ENCODE results near the gene ALDH1B1.
A peak's percentile ranks its signal among the peaks of the same experiment; 100 is the strongest.

ALDH1B1 gene

DNA sequence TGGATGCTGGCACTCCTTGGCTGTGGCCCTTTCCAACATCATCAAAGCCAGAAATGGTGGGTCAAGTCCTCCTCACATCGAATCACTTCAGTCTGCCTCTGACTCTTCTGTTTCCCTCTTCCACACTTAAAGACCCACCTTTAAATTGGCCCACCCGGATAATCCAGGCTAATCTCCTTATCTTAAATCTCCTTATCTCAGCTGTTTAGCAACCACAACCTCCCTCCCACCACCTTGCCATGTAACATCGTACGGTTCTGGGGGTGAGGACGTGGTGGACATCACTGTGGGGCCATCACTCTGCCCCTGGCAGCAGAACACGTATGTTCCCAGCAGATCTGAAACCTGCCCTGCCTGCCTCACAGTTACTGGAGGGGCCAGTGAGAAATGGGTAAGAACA is 20.2 kb downstream of the ALDH1B1 start:
- DNase-seq (ENCODE audit: insufficient read length, low spot score) (no peak), FAIRE-seq (no peak)
- TF ChIP-seq PAX5 (IDR thresholded peaks at IDR 0.05; ENCODE audit: insufficient read depth, low read length, severe bottlenecking) (no peak), POLR2A (IDR thresholded peaks at IDR 0.05; ENCODE audit: low read depth, low read length) (no peak), POU2F2 (IDR thresholded peaks at IDR 0.05; ENCODE audit: low read depth, low read length) (no peak), POLR2AphosphoS5 (IDR thresholded peaks at IDR 0.05; ENCODE audit: low read depth, low read length) (no peak), SPI1 (IDR thresholded peaks at IDR 0.05; ENCODE audit: low read depth, low read length) (no peak), TAF1 (IDR thresholded peaks at IDR 0.05; ENCODE audit: low read depth, low read length) (no peak)

DNA sequence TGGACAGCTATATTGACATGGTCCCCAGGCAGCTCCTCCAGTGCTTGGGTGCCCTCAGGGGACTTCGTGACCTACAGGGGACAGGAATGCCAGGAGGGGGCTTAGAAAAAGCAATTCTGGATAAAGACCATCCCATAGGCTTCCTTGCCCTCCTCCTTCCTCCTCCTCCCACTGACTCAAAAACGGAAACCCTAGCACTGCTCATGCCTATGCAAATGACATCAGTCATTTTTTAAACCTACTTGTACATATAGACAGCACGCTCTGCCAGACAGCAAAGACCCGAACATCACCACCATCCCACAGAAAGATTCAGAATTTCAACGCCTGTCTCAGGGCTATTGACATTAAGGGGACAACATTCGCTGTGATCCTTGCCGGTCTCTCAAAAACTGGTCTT is 20.8 kb downstream of the ALDH1B1 start:
- peak; percentile 55; the same call in 1 of the 2 replicates for TF ChIP-seq POU2F2 (IDR thresholded peaks at IDR 0.05; ENCODE audit: low read depth, low read length)
- TF ChIP-seq POLR2AphosphoS5 (IDR thresholded peaks at IDR 0.05; ENCODE audit: low read depth, low read length): no peak
- FAIRE-seq (no peak), DNase-seq (ENCODE audit: insufficient read length, low spot score) (no peak)

DNA sequence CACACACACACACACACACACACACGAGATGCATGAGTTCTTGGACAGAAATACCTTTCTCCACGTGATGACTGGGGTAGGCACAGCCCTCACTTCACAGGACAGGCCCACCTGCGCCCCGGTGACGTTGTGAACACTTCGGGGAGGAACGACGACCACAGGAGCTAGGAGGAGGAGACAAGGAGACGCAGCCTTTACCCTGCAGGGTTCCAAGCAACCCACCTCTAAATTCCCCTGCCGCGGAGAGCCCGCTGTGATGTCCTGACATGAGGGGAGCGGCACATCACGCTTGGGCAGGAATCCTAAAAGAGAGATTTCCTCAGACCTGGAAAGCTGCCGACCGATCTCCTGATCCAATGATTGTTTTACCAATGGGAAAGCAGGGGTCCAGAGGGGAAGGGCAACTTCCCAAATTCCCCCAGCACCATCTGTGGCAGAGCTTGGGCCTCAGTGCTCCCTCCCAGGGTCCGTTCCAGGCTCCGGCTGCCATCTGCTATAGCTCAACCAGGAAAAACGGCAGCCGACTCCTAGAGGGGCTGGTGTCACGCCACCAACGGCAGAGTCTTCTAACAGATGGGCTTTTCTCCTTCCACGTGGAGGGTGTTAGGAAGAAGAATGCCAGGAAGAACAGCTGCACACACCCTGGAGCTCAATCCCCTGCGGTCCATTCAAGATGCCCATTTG is 21.7 kb downstream of the ALDH1B1 start:
- DNase-seq (ENCODE audit: insufficient read length, low spot score): no peak
- no peak for FAIRE-seq
- TF ChIP-seq TAF1 (IDR thresholded peaks at IDR 0.05; ENCODE audit: low read depth, low read length) (no peak), POU2F2 (IDR thresholded peaks at IDR 0.05; ENCODE audit: low read depth, low read length) (no peak), POLR2A (IDR thresholded peaks at IDR 0.05; ENCODE audit: low read depth, low read length) (no peak), POLR2AphosphoS5 (IDR thresholded peaks at IDR 0.05; ENCODE audit: low read depth, low read length) (no peak), PAX5 (IDR thresholded peaks at IDR 0.05; ENCODE audit: insufficient read depth, low read length, severe bottlenecking) (no peak), SPI1 (IDR thresholded peaks at IDR 0.05; ENCODE audit: low read depth, low read length) (no peak)

DNA sequence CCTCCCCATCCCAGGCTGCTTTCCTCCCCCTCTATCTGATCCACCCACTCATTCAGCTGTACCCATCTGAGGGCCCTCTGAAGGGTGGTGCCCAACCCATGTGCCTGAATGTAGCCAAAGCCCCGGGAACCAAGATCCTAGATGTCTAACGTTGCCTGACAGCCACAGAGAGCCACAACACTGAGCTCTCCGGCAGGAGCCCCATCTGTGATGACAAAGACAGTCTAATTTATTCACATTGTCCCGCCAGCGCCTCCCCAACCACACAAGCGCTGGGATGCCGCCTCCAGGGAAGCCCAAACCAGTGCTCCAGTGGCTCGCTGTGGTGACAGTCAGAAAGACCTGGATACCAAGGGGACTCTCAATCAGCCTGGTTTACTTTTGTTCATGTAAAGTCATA is 23.4 kb downstream of the ALDH1B1 start:
- DNase-seq (ENCODE audit: insufficient read length, low spot score): no peak
- TF ChIP-seq POU2F2 (IDR thresholded peaks at IDR 0.05; ENCODE audit: low read depth, low read length) (no peak), POLR2AphosphoS5 (IDR thresholded peaks at IDR 0.05; ENCODE audit: low read depth, low read length) (no peak), SPI1 (IDR thresholded peaks at IDR 0.05; ENCODE audit: low read depth, low read length) (no peak), TAF1 (IDR thresholded peaks at IDR 0.05; ENCODE audit: low read depth, low read length) (no peak), PAX5 (IDR thresholded peaks at IDR 0.05; ENCODE audit: insufficient read depth, low read length, severe bottlenecking) (no peak), POLR2A (IDR thresholded peaks at IDR 0.05; ENCODE audit: low read depth, low read length) (no peak)
- no peak for FAIRE-seq

DNA sequence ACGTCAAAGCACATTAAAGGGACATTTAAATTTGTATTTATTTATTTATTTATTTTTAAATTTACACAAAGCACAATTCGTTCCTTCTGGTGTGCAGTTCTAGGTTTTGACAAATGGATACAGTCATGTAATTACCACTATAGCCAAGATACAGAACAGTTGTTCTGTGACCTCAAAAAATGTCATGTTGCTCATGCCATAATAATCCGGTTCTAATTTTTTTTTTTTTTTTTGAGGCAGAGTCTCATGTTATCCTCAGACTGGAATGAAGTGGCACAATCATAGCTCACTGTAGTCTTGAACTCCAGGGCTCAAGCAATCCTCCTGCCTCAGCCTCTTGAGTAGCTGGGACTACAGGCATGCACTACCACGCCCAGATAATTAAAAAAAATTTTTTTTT is 24.0 kb downstream of the ALDH1B1 start:
- DNase-seq (ENCODE audit: insufficient read length, low spot score): no peak
- no peak for FAIRE-seq
- TF ChIP-seq POLR2A (IDR thresholded peaks at IDR 0.05; ENCODE audit: low read depth, low read length): no peak
- no peak for TF ChIP-seq POU2F2 (IDR thresholded peaks at IDR 0.05; ENCODE audit: low read depth, low read length)
- TF ChIP-seq TAF1 (IDR thresholded peaks at IDR 0.05; ENCODE audit: low read depth, low read length): no peak
- TF ChIP-seq SPI1 (IDR thresholded peaks at IDR 0.05; ENCODE audit: low read depth, low read length): no peak
- TF ChIP-seq PAX5 (IDR thresholded peaks at IDR 0.05; ENCODE audit: insufficient read depth, low read length, severe bottlenecking): no peak

DNA sequence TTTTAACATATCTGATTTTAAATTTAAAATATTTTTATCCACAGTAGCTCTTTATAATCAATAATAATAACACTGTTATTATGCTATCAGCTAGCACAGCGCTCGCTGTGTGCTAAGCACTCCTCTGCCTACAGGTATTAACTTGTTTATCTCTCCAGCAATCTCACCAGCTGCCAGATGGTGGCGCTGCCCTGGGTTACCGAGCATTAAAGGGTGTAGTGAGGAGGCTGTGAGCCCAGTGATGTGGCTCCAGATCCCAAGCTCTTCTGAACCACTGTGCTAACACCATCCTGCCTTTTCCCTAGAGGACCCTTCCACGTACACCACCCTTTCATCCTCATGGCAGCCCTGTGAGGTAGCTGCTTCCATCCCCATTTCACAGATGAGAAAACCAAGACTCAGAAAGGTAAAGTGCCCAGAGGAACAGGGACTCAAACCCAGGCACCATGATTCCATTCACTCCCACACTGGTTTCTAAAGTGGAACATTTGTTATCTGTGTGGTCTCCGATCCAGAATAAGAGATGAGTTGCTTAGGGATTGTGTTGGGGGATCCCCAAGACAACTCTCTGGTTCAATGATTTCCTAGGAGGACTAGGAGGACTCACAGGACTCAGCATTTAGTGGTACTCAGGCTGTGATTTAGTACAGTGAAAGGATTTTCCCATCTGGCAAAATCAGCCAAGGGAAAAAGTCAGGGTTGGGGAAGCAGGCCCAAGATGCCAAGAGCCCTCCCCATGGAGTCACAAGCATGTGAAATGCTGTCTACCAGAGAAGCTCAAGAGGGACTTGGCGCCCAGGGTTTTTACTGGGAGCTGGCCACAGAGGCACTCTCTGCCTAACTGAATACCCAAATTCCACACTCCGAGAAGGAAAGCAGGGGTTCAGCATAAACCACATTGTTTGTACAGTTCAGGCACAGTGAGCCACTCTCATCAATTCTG is 24.8 kb downstream of the ALDH1B1 start:
- no peak for DNase-seq (ENCODE audit: insufficient read length, low spot score)
- TF ChIP-seq POLR2A (IDR thresholded peaks at IDR 0.05; ENCODE audit: low read depth, low read length) (no peak), POLR2AphosphoS5 (IDR thresholded peaks at IDR 0.05; ENCODE audit: low read depth, low read length) (no peak), TAF1 (IDR thresholded peaks at IDR 0.05; ENCODE audit: low read depth, low read length) (no peak)
- no peak for FAIRE-seq

DNA sequence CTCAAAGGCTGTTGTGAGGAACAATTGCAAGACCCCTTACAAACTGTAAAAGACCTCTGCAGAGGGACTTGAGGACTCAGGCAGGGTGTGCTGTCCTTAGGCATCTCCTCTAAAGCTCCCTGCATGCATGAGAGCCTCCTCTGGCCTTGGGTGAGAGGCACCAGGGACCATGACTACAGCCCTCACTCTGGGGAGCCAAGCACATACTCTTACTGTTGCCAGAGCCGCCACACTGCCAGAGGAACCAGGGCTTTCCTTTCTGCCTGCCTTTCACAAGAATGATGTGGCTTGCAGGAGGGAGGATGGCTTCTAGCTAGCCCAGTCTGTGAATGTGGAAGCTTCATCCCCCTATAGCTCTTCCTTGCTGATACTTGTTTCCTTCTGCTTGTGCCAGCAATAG is 25.9 kb downstream of the ALDH1B1 start:
- no peak for FAIRE-seq
- DNase-seq (ENCODE audit: insufficient read length, low spot score): no peak
- TF ChIP-seq POLR2A (IDR thresholded peaks at IDR 0.05; ENCODE audit: low read depth, low read length) (no peak), TAF1 (IDR thresholded peaks at IDR 0.05; ENCODE audit: low read depth, low read length) (no peak), SPI1 (IDR thresholded peaks at IDR 0.05; ENCODE audit: low read depth, low read length) (no peak)

DNA sequence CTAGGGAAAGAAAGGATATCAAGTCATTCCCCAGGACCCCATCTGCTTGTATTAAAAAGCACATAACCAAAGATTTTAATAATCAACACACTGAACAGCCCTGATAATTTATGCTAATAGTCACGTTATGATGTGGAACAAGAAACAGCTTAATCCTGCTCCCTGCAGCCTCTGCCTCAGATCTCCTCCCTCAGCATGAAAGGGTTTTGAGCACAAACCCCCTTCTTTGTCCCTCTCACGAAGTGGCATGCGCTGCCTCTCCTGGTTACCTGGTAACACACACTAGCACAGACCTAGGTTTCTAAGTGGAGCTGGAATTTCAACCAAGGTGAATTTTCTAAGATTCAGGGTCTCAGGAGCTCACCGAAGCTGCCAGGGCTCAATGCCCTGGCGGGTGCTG is 26.7 kb downstream of the ALDH1B1 start:
- no peak for TF ChIP-seq POLR2AphosphoS5 (IDR thresholded peaks at IDR 0.05; ENCODE audit: low read depth, low read length)
- no peak for TF ChIP-seq POLR2A (IDR thresholded peaks at IDR 0.05; ENCODE audit: low read depth, low read length)
- no peak for TF ChIP-seq TAF1 (IDR thresholded peaks at IDR 0.05; ENCODE audit: low read depth, low read length)
- no peak for TF ChIP-seq POU2F2 (IDR thresholded peaks at IDR 0.05; ENCODE audit: low read depth, low read length)
- TF ChIP-seq SPI1 (IDR thresholded peaks at IDR 0.05; ENCODE audit: low read depth, low read length): no peak
- no peak for TF ChIP-seq PAX5 (IDR thresholded peaks at IDR 0.05; ENCODE audit: insufficient read depth, low read length, severe bottlenecking)
- no peak for DNase-seq (ENCODE audit: insufficient read length, low spot score)
- no peak for FAIRE-seq

DNA sequence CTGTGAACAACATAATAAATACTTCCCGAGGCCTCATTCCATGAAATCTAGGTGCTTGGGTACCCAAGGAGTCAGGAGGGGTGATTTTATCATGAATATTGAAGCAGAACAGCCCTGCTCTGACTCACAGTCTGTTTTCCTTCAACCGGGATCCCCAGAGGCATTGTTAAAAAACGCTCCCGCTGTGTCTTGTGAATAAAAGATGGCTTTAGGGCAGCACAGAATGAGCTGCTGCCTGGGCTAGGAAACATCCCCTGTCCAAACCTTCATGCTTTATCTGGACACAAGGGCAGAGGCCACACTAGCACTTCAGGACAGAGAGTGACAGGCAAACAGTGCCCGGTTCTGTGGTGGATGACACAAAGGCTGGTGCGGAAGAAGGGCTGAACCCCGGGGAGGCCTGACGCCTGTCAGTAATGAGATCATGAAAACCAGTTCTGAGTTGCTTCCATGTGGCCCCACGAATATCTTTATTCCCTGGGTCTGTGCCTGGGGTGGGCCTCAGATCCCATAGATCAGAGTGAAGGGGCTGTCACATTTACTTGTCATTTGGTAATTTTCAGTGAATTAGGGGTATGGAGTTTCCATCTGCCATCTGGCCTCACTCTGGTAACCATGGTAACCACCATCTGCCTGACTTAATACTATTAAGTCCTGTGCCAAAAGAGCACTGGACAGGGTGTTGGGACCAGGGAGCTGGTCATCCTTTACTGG is 29.2 kb downstream of the ALDH1B1 start:
- TF ChIP-seq SPI1 (IDR thresholded peaks at IDR 0.05; ENCODE audit: low read depth, low read length): no peak
- TF ChIP-seq TAF1 (IDR thresholded peaks at IDR 0.05; ENCODE audit: low read depth, low read length): no peak
- TF ChIP-seq POLR2AphosphoS5 (IDR thresholded peaks at IDR 0.05; ENCODE audit: low read depth, low read length): no peak
- no peak for TF ChIP-seq POLR2A (IDR thresholded peaks at IDR 0.05; ENCODE audit: low read depth, low read length)
- TF ChIP-seq POU2F2 (IDR thresholded peaks at IDR 0.05; ENCODE audit: low read depth, low read length): no peak
- no peak for TF ChIP-seq PAX5 (IDR thresholded peaks at IDR 0.05; ENCODE audit: insufficient read depth, low read length, severe bottlenecking)
- DNase-seq (ENCODE audit: insufficient read length, low spot score) (no peak), FAIRE-seq (no peak)

All from GM12891 (cell line).